Measurements from ENCODE around the gene AHR. TPM values are rescaled to one million over a fixed set of nuclear protein-coding genes. Genes with fewer than 3 reads are reported as not detected.
"Not testable (repeated sequence)": the region's sequence is repeated elsewhere in the genome, so short reads cannot be mapped to it uniquely, and the experiment has no call there.

Gene AHR
- total RNA-seq, 1 experiment from 2014 or later: 13.5 TPM

GRCh38 chr7:17374157-17374556 lies 75.7 kb downstream of the AHR start:
- no peak overlapping the region for H3K27ac ChIP-seq (ENCODE audit: low read depth, low read length, poor library complexity, severe bottlenecking)
- POLR2A ChIA-PET (ENCODE audit: low non-redundant PET): no interaction called here
- no peaks in the 10 kb centered on the region for H3K36me3 ChIP-seq (ENCODE audit: insufficient read depth, low read length, poor library complexity, severe bottlenecking)
- no peak for TF ChIP-seq CTCF (conservative IDR thresholded peaks at IDR 0.05; ENCODE audit: low read depth, low read length)
- DNase-seq (ENCODE audit: low spot score): no peak
- H3K27me3 ChIP-seq (replicated peaks; ENCODE audit: insufficient read depth, low read depth, low read length, poor library complexity): no peaks in the 10 kb centered on the region
- H3K4me3 ChIP-seq (ENCODE audit: low read depth, low read length, poor library complexity, severe bottlenecking): no peak overlapping the region
- H3K4me1 ChIP-seq (ENCODE audit: insufficient read depth, low read length, poor library complexity, severe bottlenecking): peaks cover 28% of the 10 kb centered on the region
- no TSS peak for BruUV-seq (replicated peaks)
- no peaks in the 10 kb centered on the region for H3K9me3 ChIP-seq (ENCODE audit: low read depth, low read length, poor library complexity, severe bottlenecking)
- CTCF ChIA-PET: no interaction called here
- intact Hi-C loops (cut with micrococcal nuclease; ENCODE audit: unreplicated experiment): no loop called here

- peaks cover 25% of the 10 kb centered on the region for H3K4me1 ChIP-seq (ENCODE audit: insufficient read depth, low read length, poor library complexity, severe bottlenecking)
- H3K36me3 ChIP-seq (ENCODE audit: insufficient read depth, low read length, poor library complexity, severe bottlenecking): no peaks in the 10 kb centered on the region
- ChIA-PET POLR2A (ENCODE audit: low non-redundant PET) (no interaction called here), CTCF (no interaction called here)
- H3K27me3 ChIP-seq (replicated peaks; ENCODE audit: insufficient read depth, low read depth, low read length, poor library complexity): no peaks in the 10 kb centered on the region
- H3K4me3 ChIP-seq (ENCODE audit: low read depth, low read length, poor library complexity, severe bottlenecking): no peak overlapping the region
- no peaks in the 10 kb centered on the region for H3K9me3 ChIP-seq (ENCODE audit: low read depth, low read length, poor library complexity, severe bottlenecking)
- BruUV-seq (replicated peaks): no TSS peak
- no peak for DNase-seq (ENCODE audit: low spot score)
- TF ChIP-seq EZH2 (IDR thresholded peaks at IDR 0.05; ENCODE audit: borderline replicate concordance, low read depth, low read length, poor library complexity, severe bottlenecking): no peak
- intact Hi-C loops (cut with micrococcal nuclease; ENCODE audit: unreplicated experiment): no loop called here
- no peak overlapping the region for H3K27ac ChIP-seq (ENCODE audit: low read depth, low read length, poor library complexity, severe bottlenecking)
Measured at GRCh38 chr7:17374654-17375053, 76.2 kb downstream of the AHR start.

- Histone ChIP-seq H3K4me1 (ENCODE audit: insufficient read depth, low read length, poor library complexity, severe bottlenecking) (peaks cover 6% of the 10 kb centered on the region), H3K36me3 (ENCODE audit: insufficient read depth, low read length, poor library complexity, severe bottlenecking) (no peaks in the 10 kb centered on the region), H3K27me3 (replicated peaks; ENCODE audit: insufficient read depth, low read depth, low read length, poor library complexity) (no peaks in the 10 kb centered on the region), H3K4me3 (ENCODE audit: low read depth, low read length, poor library complexity, severe bottlenecking) (no peak overlapping the region), H3K9me3 (ENCODE audit: low read depth, low read length, poor library complexity, severe bottlenecking) (no peaks in the 10 kb centered on the region), H3K27ac (ENCODE audit: low read depth, low read length, poor library complexity, severe bottlenecking) (no peak overlapping the region)
- no peak for TF ChIP-seq EZH2 (IDR thresholded peaks at IDR 0.05; ENCODE audit: borderline replicate concordance, low read depth, low read length, poor library complexity, severe bottlenecking)
- TF ChIP-seq CTCF (conservative IDR thresholded peaks at IDR 0.05; ENCODE audit: low read depth, low read length): no peak
- intact Hi-C loops (cut with micrococcal nuclease; ENCODE audit: unreplicated experiment): no loop called here
- no TSS peak for BruUV-seq (replicated peaks)
- no peak for DNase-seq (ENCODE audit: low spot score)
- CTCF ChIA-PET: no interaction called here
- POLR2A ChIA-PET (ENCODE audit: low non-redundant PET): no interaction called here
Measured at GRCh38 chr7:17376595-17376994, 78.1 kb downstream of the AHR start.

- no peaks in the 10 kb centered on the region for H3K4me1 ChIP-seq (ENCODE audit: insufficient read depth, low read length, poor library complexity, severe bottlenecking)
- H3K27me3 ChIP-seq (replicated peaks; ENCODE audit: insufficient read depth, low read depth, low read length, poor library complexity): no peaks in the 10 kb centered on the region
- ChIA-PET CTCF (no interaction called here), POLR2A (ENCODE audit: low non-redundant PET) (no interaction called here)
- no peak for DNase-seq (ENCODE audit: low spot score)
- no peak overlapping the region for H3K27ac ChIP-seq (ENCODE audit: low read depth, low read length, poor library complexity, severe bottlenecking)
- intact Hi-C loops (cut with micrococcal nuclease; ENCODE audit: unreplicated experiment): no loop called here
- no peaks in the 10 kb centered on the region for H3K36me3 ChIP-seq (ENCODE audit: insufficient read depth, low read length, poor library complexity, severe bottlenecking)
- H3K4me3 ChIP-seq (ENCODE audit: low read depth, low read length, poor library complexity, severe bottlenecking): no peak overlapping the region
- no TSS peak for BruUV-seq (replicated peaks)
- H3K9me3 ChIP-seq (ENCODE audit: low read depth, low read length, poor library complexity, severe bottlenecking): no peaks in the 10 kb centered on the region
- TF ChIP-seq CTCF (conservative IDR thresholded peaks at IDR 0.05; ENCODE audit: low read depth, low read length): no peak
- TF ChIP-seq EZH2 (IDR thresholded peaks at IDR 0.05; ENCODE audit: borderline replicate concordance, low read depth, low read length, poor library complexity, severe bottlenecking): no peak
Measured at GRCh38 chr7:17380736-17381662, 82.5 kb downstream of the AHR start.

- intact Hi-C loops (cut with micrococcal nuclease; ENCODE audit: unreplicated experiment); H3K36me3 ChIP-seq (ENCODE audit: insufficient read depth, low read length, poor library complexity, severe bottlenecking); H3K4me3 ChIP-seq (ENCODE audit: low read depth, low read length, poor library complexity, severe bottlenecking); H3K27ac ChIP-seq (ENCODE audit: low read depth, low read length, poor library complexity, severe bottlenecking); CTCF ChIA-PET; H3K9me3 ChIP-seq (ENCODE audit: low read depth, low read length, poor library complexity, severe bottlenecking); H3K27me3 ChIP-seq (replicated peaks; ENCODE audit: insufficient read depth, low read depth, low read length, poor library complexity); BruUV-seq (replicated peaks); DNase-seq (ENCODE audit: low spot score); POLR2A ChIA-PET (ENCODE audit: low non-redundant PET); H3K4me1 ChIP-seq (ENCODE audit: insufficient read depth, low read length, poor library complexity, severe bottlenecking): not testable (repeated sequence)
Measured at GRCh38 chr7:17382408-17383354, 84.2 kb downstream of the AHR start.
